NCI-H460 (cell line): ENCODE data around the gene BNIP1. TPM values are rescaled to one million over a fixed set of nuclear protein-coding genes. Genes with fewer than 3 reads are reported as not detected.

Experiments used
- DNase-seq: peaks from one replicate; pipeline ENCODE4 v3.0.0-alpha.2; 2016; ENCODE audit warnings: low read depth; ENCODE audit errors: extremely low read depth
- total RNA-seq: library from RNA; depleted of rRNA; stranded (reverse); fragments of >200 nt; shearing (Covaris generic); gene quantifications from 2 replicates; pipeline ENCODE4 v1.2.3, GENCODE V29; 2014

Gene BNIP1
- total RNA-seq, 1 experiment from 2014 or later, result 27.0 TPM

- no peak for DNase-seq
These were observed 18.9 kb downstream of the BNIP1 start for GRCh38 chr5:173163219-173163618.

DNA sequence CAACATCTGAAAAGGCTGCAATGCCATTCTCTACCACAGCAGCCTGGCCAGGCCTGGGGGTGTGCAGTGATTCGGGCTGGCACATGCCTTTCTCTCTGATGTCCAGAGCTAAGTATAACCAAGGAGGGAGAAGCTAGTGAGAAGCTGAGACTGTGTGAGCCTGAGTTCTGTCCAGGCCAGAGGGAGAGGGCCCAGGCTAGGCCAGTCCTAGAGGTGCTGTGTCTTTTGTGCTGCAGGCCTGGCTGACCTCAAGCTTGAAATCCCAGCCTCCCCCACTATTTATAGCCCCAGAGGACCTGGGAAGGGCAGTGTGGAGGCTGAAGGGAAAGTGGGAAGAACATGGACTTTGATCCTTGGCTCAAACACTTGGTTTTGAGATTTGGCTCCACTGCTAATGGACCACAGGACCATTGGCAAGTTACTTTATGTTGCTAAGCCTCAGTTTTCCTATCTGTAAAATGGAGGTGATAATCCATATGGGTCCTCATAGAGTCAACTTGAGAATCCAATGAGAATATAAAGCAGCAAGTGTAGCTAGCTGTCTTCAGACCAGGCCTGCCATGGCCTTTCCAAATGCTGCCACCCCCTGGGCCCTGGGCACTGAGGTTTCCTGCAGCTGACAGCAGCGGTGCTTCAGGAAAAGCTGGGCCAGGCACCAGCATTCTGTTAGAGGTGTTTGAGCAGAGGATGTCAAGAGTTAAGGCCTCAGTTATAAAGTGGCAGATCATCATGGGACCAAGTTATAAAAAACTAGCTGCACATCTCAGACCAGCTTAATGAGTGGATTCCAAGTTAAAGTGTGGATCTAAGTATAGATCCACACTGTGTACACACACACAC, 21.1 kb downstream of the BNIP1 start:
- no peak for DNase-seq

- DNase-seq, result no peak
These were observed 27.8 kb downstream of the BNIP1 start for GRCh38 chr5:173172166-173172565.

GRCh38 chr5:173175523-173175922, 31.2 kb downstream of the BNIP1 start:
- no peak for DNase-seq

GRCh38 chr5:173178369-173178910, 34.1 kb downstream of the BNIP1 start:
- DNase-seq, result no peak

DNA sequence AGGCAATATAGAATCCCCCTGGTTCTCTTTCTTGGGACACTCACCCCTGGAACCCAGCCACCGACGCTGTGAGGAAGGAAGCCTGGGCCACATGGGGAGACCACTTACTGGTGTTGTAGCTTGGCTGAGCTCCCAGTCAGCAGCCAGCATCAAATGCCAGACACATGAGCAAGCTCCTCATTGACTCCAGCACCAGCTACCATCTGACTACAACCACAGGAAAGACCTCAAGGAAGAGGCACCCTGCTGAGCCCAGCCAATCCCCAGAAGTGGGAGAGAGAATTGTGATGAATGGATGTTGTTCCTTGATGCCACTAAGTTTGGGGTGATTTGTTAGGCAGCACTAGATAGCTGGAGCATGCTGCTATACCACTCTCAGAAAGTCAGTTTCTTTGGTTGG, 36.0 kb downstream of the BNIP1 start:
- DNase-seq, result no peak

DNA sequence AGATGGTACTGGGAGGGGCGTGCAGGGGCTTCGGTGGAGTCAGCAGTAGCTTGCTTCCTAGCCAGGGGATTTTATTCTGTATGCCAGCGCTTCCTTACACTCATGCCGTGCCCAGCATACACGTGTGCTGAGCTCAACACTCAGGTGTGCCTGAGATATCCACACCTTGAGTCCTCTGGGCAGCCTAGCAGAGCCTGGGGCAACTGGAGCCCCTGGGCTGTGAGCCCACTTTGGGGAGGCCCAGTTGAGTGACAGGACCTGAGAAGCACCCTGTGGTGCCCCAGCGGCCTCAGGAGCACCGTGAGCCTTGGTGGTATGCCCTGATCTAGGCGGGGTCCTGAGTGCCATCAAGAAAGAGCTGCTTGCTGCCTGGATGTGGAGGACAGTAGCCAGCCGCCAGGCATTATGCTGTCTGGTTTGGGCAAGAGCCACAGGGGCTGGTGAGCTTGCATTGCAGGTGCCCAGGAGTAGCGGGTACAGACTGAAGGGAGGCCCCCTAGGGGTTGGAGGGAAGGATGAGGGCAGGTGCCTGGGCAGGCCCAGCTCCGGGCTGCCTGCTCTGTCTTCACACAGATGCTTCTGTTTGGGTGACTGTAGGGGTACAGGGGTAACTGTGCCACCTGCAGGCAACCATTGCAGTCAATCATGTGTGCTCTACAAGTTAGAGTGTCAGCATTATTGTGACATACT, 42.9 kb downstream of the BNIP1 start:
- no peak for DNase-seq

DNA sequence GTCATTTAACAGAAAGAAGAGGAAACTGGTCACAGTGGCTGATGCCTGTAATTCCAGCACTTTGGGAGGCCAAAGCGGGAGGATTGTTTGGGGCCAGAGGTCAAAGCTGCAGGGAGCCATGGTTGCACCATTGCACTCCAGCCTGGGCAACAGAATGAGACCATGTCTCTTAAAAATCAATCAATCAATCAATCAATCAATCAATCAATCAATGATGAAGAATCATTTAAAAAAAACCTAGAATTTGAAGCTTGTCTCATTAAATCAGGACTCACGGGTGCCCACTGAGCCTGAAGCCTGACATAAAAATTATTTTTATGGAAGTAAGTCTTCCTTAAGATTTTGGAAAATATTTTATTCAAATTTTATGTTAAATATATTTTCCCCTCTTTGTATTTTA, 43.9 kb downstream of the BNIP1 start:
- no peak for DNase-seq

DNA sequence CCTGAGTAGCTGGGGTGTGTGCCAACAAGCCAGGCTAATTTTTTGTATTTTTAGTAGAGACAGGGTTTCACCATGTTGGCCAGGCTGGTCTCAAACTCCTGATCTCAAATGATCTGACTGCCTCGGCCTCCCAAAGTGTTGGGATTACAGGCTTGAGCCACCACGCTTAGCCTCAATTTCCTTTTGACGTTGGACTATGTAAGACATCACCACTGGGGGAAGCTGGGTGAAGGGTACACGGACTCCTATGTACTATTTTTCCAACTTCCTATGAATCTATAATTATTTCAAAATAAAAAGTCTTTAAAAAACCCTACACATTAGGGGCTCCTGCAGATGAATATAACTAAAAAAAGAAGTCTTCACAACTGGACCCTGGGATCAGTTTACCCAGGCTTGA, 46.7 kb downstream of the BNIP1 start:
- no peak for DNase-seq

DNA sequence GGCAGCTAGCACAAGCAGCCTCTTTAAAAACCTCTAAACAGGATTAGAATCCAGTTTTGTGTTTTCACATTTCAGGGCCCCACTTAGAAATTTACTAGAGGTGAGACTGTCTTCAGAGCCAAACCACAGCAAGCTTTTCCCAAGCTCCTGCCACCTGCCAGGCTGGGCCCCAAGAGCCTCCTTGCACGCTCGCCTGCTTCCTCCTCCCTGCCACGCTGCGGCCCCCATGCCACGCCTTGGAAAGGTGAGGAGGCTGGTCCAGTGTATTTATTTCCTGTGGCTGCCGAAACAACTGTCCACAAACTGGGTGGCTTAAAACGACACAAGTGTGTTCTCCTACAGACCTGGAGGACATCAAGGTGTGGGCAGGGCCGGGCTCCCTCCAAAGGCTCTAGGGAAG, 47.2 kb downstream of the BNIP1 start:
- DNase-seq, result no peak

DNA sequence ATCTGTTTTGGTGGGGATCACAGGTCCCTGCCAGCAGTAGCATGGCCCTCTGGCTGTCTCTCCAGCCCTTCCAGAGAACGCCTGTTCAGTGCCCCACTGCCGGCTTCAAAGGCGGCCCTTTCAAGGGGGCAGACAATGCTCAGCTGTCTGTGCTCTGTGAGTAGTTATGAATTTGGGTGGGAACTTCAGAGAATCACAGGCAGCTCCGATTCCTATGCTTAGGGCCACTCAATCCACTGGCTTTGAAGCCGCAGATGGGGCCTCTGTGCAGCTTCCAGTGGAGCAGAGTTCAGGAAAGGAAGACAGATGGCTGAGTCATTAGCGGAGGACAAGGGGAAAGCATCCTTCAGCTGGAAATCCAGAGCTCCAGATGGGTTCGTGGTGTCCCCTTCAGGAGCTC, 48.2 kb downstream of the BNIP1 start:
- no peak for DNase-seq

DNA sequence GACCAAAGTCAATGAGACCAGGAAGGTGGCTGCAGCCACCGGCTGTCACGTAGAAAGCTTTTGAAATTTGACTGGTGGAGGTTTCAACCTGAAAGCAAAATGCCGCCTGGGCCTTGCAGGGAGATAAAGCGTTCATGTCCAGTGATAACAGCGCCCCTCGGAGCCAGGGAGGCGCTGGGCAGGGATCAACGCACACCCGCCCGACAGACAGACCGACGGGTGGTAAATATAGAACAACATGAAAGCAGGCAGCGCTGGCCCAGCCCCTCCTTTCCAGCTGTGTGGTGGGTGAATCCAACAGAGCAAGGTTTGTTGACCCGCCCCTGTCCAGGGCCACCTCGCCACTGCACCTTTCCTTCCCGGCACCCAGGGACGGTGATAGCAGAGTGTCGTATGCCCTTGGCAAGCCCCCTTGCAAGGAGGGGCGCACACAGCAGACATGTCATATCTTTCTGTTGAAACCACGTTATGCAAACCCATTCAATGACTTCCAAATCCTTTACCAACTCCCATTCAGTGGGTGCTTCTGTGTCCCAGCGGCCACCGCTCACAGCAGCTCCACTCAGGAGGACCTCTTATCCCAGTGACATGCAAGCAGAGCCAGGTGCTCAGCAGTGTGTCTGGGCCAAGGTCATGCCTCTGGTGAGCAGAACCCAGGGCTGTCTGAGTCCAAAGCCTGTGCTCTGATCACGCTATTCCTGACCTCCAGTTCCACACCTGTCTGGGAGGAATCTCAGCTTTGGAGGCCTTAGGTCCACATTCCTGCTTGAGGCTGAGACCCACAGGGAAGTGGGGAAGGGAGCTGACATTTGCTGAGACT, 52.0 kb downstream of the BNIP1 start:
- DNase-seq, result no peak

DNA sequence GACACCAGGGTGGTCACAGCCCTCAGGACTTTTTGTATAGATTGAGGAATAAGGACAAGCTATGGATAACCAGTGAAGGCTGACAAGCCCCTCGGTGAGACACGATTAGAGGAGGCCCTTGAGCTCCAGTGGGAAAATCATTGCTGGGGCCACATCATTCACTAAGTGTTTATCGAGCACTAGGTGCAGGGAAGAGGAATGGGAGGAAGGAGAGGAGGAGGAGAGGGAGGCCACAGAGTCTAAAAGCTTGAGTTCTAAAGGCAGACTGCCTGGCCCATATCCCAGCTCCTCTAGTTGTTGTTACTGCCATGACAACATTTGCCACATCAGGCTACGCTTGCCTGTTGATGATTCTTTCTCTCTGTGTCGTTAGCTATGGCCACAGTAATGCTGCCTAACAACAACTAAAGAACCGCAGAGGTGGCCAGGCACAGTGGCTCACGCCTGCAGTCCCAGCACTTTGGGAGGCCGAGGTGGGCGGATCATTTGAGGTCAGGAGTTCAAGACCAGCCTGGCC, 53.1 kb downstream of the BNIP1 start:
- no peak for DNase-seq

DNA sequence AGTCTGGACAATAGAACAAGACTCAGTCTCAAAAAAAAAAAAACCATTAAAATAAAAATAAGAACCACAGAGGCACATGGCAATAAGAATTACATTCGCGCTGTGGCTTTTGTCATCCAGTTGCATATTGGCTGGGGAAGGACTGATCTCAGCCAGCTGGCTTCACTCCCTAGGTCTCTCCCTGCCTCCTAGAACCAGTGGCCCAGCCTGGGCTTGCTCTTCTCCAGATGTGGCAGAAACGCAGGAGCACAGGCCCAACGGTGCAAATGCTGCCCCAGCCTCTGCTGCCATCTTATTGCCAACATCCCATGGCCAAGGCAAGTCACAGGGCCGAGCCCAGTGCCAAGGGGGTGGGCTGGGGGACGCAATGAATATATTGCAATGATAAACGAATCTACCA, 53.7 kb downstream of the BNIP1 start:
- DNase-seq, result no peak

DNA sequence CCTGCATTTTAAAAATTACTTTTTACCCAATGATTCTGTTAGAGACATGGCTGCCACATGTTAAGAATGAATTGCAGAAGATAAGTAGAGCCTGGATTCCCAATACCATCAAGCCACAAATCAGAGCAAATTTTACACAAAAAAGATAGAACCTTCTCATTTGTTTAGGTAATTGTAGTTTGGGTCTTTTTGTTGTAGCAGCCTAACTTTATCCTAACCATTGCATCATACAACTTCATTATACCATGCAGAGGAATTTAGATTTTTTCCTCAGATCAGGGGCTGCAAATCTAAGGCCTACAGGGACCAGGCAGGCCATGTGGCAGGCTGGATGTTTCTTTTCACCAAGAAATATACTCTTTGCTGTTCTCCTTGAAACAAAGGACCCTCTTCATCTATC, 56.0 kb downstream of the BNIP1 start:
- DNase-seq, result no peak

- peak; percentile 40 for DNase-seq
These were observed 57.4 kb downstream of the BNIP1 start for GRCh38 chr5:173201636-173202265.

DNA sequence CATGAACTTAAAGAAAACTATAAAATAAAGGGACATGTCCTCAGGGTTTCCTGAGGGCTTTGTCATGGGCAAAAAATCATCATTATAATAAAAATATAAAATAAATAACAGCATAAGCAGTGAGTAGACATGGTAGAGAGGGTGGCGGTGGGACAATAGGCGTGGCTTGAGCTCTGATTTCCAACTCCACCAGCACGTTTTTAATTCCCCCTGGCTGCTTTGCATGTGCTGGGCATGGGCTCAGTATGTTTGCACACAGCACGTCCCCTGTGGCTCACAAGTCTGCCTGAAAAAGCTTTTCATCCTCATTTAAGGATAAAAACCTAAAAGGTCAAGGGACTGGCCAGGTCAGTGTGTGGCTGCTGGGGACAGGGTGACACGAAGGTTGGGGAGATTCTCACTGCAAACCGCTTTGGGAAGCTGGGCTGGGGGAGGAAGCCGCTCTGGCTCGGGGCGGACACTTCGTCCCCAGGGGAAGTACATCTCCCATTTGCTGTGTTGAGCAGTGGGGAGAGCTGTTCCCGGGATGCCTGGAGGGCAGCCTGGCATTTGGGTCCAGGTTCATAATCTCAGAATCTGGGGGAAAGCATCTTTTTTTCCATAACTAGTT, 58.0 kb downstream of the BNIP1 start:
- no peak for DNase-seq

DNA sequence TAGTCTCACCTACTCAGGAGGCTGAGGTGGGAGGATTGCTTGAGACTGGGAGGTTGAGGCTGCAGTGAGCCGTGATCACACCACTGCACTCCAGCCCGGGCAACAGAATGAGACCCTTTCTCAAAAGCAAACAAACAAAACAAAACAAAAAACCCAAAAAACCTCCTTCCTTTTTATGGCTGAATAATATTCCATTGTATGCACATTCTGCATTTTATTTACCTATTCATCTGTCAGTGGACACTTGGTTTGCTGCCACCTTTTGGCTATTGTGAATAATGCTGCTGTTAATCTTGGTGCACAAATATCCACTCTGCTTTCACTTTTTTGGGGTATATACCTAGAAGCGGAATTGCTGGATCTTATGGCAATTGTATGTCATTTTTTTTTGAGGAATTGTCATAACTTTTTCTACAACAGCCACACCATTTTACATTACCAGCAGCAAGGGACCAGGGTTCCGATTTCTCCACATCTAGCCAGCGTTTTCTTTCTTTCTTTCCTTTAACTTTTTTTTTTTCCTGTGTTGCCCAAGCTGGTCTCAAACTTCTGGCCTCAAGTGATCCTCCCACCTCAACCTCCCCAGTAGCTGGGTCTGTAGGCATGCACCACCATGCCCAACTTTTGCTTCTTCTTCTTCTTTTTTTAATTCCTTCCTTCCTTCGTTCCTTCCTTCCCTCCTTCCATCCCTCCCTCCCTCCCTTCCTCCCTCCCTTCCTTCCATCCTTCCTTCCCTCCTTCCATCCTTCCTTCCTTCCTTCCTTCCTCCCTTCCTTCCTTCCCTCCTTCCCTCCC, 60.1 kb downstream of the BNIP1 start:
- peak; percentile 43 for DNase-seq

DNA sequence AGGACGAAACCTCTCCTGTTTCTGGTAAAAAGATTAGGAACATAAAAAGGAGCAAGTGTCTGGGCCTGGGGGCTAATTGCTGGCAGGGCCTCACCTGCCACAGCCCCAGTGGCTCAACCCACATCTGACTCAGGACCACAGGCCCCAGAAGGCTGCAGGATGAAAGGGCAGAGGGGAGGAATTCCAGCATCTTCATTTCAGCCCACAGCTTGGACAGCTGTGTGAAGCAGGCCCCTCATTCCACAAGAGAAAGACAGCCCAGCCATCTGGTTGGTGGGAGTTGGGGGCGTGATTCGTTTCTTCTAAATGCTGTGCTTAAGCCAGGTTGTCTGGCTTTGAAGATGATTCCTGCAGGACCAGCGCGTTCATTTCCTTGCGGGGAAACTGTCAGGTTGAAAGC, 61.6 kb downstream of the BNIP1 start:
- no peak for DNase-seq
